Liver (tissue), 9 donors: ENCODE data around the gene SPECC1L. TPM values are rescaled to one million over a fixed set of nuclear protein-coding genes. Genes with fewer than 3 reads are reported as not detected.
A peak's percentile ranks its signal among the peaks of the same experiment; 100 is the strongest.
"Not testable (repeated sequence)": the region's sequence is repeated elsewhere in the genome, so short reads cannot be mapped to it uniquely, and the experiment has no call there.

Source experiments
- DNase-seq: peaks from one replicate; pipeline ENCODE4 v3.0.0-alpha.2; 2017; ENCODE audit warnings: low spot score
- H3K27ac ChIP-seq, 2 donors: one replicate each; pipeline ENCODE4 v1.7.0; 2013; ENCODE audit warnings: inconsistent platforms in 2 of 2, low read length in 2 of 2, control low read depth in 1 of 2, low read depth in 1 of 2, mild to moderate bottlenecking in 1 of 2
- H3K27me3 ChIP-seq, 4 donors: one replicate each; pipeline versions ENCODE4 v1.6.1 to v1.7.0; 2013; ENCODE audit warnings: low read length in 3 of 4, inconsistent platforms in 1 of 4, mild to moderate bottlenecking in 1 of 4, moderate library complexity in 1 of 4; ENCODE audit not compliant: control insufficient read depth in 4 of 4, insufficient read depth in 4 of 4
- H3K36me3 ChIP-seq, 4 donors: one replicate each; pipeline versions ENCODE4 v1.6.1 to v1.7.0; 2013; ENCODE audit warnings: low read length in 3 of 4, mild to moderate bottlenecking in 3 of 4, low read depth in 1 of 4, moderate library complexity in 1 of 4; ENCODE audit not compliant: control insufficient read depth in 4 of 4, insufficient read depth in 3 of 4
- H3K4me1 ChIP-seq, 4 donors: one replicate each; pipeline versions ENCODE4 v1.6.1 to v1.7.0; 2013; ENCODE audit warnings: low read length in 3 of 4, mild to moderate bottlenecking in 3 of 4, moderate library complexity in 1 of 4; ENCODE audit not compliant: control insufficient read depth in 4 of 4, insufficient read depth in 4 of 4
- H3K4me3 ChIP-seq, 3 donors: one replicate each; pipeline versions ENCODE4 v1.6.1 to v1.7.0; 2013; ENCODE audit warnings: low read length in 3 of 3, control low read depth in 1 of 3, low read depth in 1 of 3, mild to moderate bottlenecking in 1 of 3
- H3K9ac ChIP-seq, 2 donors: one replicate each; pipeline ENCODE4 v1.7.0; 2013; ENCODE audit warnings: low read length in 2 of 2, mild to moderate bottlenecking in 2 of 2, moderate library complexity in 2 of 2, control low read depth in 1 of 2, low read depth in 1 of 2
- H3K9me3 ChIP-seq, 4 donors: one replicate each; pipeline versions ENCODE4 v1.6.1 to v1.7.0; 2013; ENCODE audit warnings: low read length in 3 of 4; ENCODE audit not compliant: control insufficient read depth in 4 of 4
- CTCF ChIP-seq: fragments of 150-350 bp; IDR thresholded peaks from 2 replicates; pipeline ENCODE4 v1.5.1; 2017; ENCODE audit warnings: improper control_type of control experiment, low read depth, low read length; ENCODE audit not compliant: missing input control
- EGR1 ChIP-seq, 2 donors: IDR thresholded peaks; 2 replicates each; pipeline ENCODE4 v1.6.1; 2016 to 2018; ENCODE audit warnings: antibody characterized with exemption in 2 of 2, low read depth in 2 of 2
- FOXA1 ChIP-seq: IDR thresholded peaks from 2 replicates; pipeline ENCODE4 v1.6.1; 2016; ENCODE audit warnings: antibody characterized with exemption
- FOXA2 ChIP-seq: IDR thresholded peaks from 2 replicates; pipeline ENCODE4 v1.6.1; 2016; ENCODE audit warnings: antibody characterized with exemption
- GABPA ChIP-seq, 2 donors: IDR thresholded peaks in 1 of 2; conservative IDR thresholded peaks in 1 of 2; 2 replicates each; pipeline ENCODE4 v1.6.1; 2016; ENCODE audit warnings: antibody characterized with exemption in 2 of 2, mild to moderate bottlenecking in 1 of 2, moderate library complexity in 1 of 2
- HNF4A ChIP-seq, 2 donors: conservative IDR thresholded peaks; 2 replicates each; pipeline ENCODE4 v1.6.1; 2016; ENCODE audit warnings: antibody characterized with exemption in 2 of 2, mild to moderate bottlenecking in 2 of 2
- HNF4G ChIP-seq: IDR thresholded peaks from 2 replicates; pipeline ENCODE4 v1.6.1; 2016; ENCODE audit warnings: antibody characterized with exemption
- JUND ChIP-seq, 2 donors: IDR thresholded peaks; 2 replicates each; pipeline ENCODE4 v1.6.1; 2016; ENCODE audit warnings: antibody characterized with exemption in 2 of 2
- NR2F2 ChIP-seq: IDR thresholded peaks from 2 replicates; pipeline ENCODE4 v1.6.1; 2016; ENCODE audit warnings: antibody characterized with exemption
- RAD21 ChIP-seq, 2 donors: IDR thresholded peaks; 2 replicates each; pipeline ENCODE4 v1.6.1; 2016; ENCODE audit warnings: antibody characterized with exemption in 2 of 2, mild to moderate bottlenecking in 2 of 2
- RXRA ChIP-seq, 2 donors: IDR thresholded peaks; 2 replicates each; pipeline ENCODE4 v1.6.1; 2017 to 2018; ENCODE audit warnings: antibody characterized with exemption in 2 of 2, mild to moderate bottlenecking in 1 of 2
- SP1 ChIP-seq: IDR thresholded peaks from 2 replicates; pipeline ENCODE4 v1.6.1; 2018; ENCODE audit warnings: antibody characterized with exemption, mild to moderate bottlenecking
- TAF1 ChIP-seq: conservative IDR thresholded peaks from 2 replicates; pipeline ENCODE4 v1.6.1; 2016; ENCODE audit warnings: antibody characterized with exemption, mild to moderate bottlenecking
- YY1 ChIP-seq: IDR thresholded peaks from 2 replicates; pipeline ENCODE4 v1.6.1; 2016; ENCODE audit warnings: antibody characterized with exemption, mild to moderate bottlenecking
- WGBS: extraction: QIAGEN DNeasy Blood & Tissue Kit; methylation state at CpG from one replicate; pipeline ENCODE4 v1.1.7; 2013; 5-methylcytosine and 5-hydroxymethylcytosine counted together
- polyA plus RNA-seq, 2 donors: library from polyadenylated mRNA; stranded (reverse) in 1 of 2; unstranded in 1 of 2; fragments of 200-250 nt in 1 of 2; fragments of >200 nt in 1 of 2; fragmentation: Nextera tagmentation in 1 of 2; extraction: Ambion mirVana in 1 of 2; gene quantifications; one replicate each; pipeline versions ENCODE4 v1.2.1 to v1.2.3, GENCODE V29; 2013 to 2015
- total RNA-seq, 2 donors: library from RNA; depleted of rRNA; stranded (reverse); fragments of >200 nt; gene quantifications; one replicate each; pipeline ENCODE4 v1.2.3, GENCODE V29; 2014
- TF ChIP-seq, protein P1 (sequence below): IDR thresholded peaks from 2 replicates; pipeline ENCODE4 v1.6.1; 2016; ENCODE audit warnings: antibody characterized with exemption
- TF ChIP-seq, protein P2 (sequence below): IDR thresholded peaks from 2 replicates; pipeline ENCODE4 v1.6.1; 2016; ENCODE audit warnings: antibody characterized with exemption
- TF ChIP-seq, protein P3 (sequence below): IDR thresholded peaks from 2 replicates; pipeline ENCODE4 v1.6.1; 2016; ENCODE audit warnings: antibody characterized with exemption
- TF ChIP-seq, protein P4 (sequence below): IDR thresholded peaks from 2 replicates; pipeline ENCODE4 v1.6.1; 2016; ENCODE audit warnings: antibody characterized with exemption, mild to moderate bottlenecking
- donor health status: healthy.
- donor health status: healthy.
- donor health status: healthy.
- donor health status: healthy.
- donor health status: healthy.

The SPECC1L gene
- total and polyA plus RNA-seq, 4 donors = 5.4 to 22.3 (median 12.3) TPM

DNA sequence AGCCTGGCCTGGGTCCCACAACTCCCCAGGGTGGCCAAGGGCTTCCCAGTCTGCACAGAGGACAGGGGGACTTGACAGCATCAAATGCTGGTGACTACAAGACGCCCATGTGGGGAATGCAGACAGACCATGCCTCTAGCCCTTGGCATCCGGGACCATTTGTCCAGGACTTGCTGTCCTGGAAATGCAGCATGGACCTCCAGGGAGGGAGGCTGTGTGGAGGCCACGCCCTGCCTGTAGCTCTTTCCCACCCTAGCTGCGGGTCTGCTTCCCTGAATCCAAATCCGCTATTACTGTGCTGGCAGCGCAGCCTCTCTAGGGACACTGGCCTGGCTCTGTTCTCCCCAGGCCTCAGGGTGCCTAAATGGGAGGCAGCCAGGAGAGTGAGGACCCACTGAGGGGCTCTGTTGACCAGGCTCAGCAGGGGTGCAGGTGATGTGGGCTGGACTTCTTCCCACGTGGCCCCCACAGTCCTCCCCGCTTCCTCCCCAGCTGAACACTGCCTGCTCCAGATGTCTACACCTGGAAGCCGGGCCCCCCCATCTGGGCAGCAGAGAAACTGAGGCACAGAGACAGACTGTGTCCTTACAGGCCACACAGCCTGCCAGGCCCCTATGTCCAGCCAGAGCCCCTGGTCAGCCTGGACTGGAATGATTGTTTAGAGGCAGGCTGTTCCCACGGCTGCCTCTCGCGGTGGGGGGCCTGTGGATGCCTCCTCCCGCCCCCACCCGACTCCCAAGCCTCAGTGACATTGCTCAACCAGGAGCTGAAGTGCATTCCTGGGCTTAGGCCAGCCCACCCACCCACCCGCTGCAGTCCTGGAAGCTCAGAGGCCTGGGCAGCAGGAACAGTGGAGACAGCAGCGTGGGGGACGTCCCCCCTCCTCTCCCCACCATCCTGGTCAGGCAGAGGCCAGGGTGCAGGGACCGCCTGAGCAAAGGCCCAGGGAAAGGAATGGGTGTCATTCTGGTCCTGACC lies 24.8 kb upstream of the SPECC1L start:
- peak; percentile 33 for TF ChIP-seq SP1
- TF ChIP-seq NR2F2 = peak; percentile 60
- TF ChIP-seq RXRA (IDR thresholded peaks at IDR 0.05) = peak; percentile 78 to 80
- not testable (repeated sequence) for H3K4me3 ChIP-seq, H3K9ac ChIP-seq, H3K9me3 ChIP-seq, H3K36me3 ChIP-seq, H3K27me3 ChIP-seq, DNase-seq
- WGBS = 73% methylated on average over 18 of the region's 18 CpGs
- H3K4me1 ChIP-seq = peaks cover 0 to 10% (median 3%) of the 10 kb centered on the region in 4 donors
- peak overlapping the region; percentile 17 to 42 for H3K27ac ChIP-seq

- H3K9ac ChIP-seq = no peak overlapping the region
- no peaks in the 10 kb centered on the region for H3K27me3 ChIP-seq
Observed at GRCh38 chr22:24247011-24247507, 23.6 kb upstream of the SPECC1L start.

More at GRCh38 chr22:24247011-24247507, 23.6 kb upstream of the SPECC1L start:
- Histone ChIP-seq H3K27ac (peak overlapping the region; percentile 19 to 54), H3K4me1 (peaks cover 0 to 10% (median 3%) of the 10 kb centered on the region in 4 donors), H3K36me3 (no peaks in the 10 kb centered on the region), H3K9me3 (no peaks in the 10 kb centered on the region), H3K4me3 (no peak overlapping the region)
- no peak for DNase-seq
- WGBS = 80% methylated on average over 6 of the region's 6 CpGs
- TF ChIP-seq, protein P1, sequence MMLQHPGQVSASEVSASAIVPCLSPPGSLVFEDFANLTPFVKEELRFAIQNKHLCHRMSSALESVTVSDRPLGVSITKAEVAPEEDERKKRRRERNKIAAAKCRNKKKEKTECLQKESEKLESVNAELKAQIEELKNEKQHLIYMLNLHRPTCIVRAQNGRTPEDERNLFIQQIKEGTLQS = no peak
- TF ChIP-seq, protein P2, sequence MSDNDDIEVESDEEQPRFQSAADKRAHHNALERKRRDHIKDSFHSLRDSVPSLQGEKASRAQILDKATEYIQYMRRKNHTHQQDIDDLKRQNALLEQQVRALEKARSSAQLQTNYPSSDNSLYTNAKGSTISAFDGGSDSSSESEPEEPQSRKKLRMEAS = no peak
- TF ChIP-seq FOXA2 = no peak
- TF ChIP-seq HNF4A (conservative IDR thresholded peaks at IDR 0.05) = no peak
- no peak for TF ChIP-seq JUND (IDR thresholded peaks at IDR 0.05)
- no peak for TF ChIP-seq SP1
- TF ChIP-seq, protein P3, sequence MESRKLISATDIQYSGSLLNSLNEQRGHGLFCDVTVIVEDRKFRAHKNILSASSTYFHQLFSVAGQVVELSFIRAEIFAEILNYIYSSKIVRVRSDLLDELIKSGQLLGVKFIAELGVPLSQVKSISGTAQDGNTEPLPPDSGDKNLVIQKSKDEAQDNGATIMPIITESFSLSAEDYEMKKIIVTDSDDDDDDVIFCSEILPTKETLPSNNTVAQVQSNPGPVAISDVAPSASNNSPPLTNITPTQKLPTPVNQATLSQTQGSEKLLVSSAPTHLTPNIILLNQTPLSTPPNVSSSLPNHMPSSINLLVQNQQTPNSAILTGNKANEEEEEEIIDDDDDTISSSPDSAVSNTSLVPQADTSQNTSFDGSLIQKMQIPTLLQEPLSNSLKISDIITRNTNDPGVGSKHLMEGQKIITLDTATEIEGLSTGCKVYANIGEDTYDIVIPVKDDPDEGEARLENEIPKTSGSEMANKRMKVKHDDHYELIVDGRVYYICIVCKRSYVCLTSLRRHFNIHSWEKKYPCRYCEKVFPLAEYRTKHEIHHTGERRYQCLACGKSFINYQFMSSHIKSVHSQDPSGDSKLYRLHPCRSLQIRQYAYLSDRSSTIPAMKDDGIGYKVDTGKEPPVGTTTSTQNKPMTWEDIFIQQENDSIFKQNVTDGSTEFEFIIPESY = no peak
- no peak for TF ChIP-seq NR2F2
- no peak for TF ChIP-seq HNF4G
- TF ChIP-seq EGR1 (IDR thresholded peaks at IDR 0.05; ENCODE audit: low read depth in 2 of 2) = no peak
- no peak for TF ChIP-seq RAD21 (IDR thresholded peaks at IDR 0.05)
- TF ChIP-seq FOXA1 = no peak
- TF ChIP-seq YY1 = no peak
- TF ChIP-seq CTCF = no peak
- no peak for TF ChIP-seq RXRA (IDR thresholded peaks at IDR 0.05)
- TF ChIP-seq GABPA (IDR thresholded peaks at IDR 0.05 in 1 of 2, conservative IDR thresholded peaks at IDR 0.05 in 1 of 2) = no peak
- TF ChIP-seq, protein P4, sequence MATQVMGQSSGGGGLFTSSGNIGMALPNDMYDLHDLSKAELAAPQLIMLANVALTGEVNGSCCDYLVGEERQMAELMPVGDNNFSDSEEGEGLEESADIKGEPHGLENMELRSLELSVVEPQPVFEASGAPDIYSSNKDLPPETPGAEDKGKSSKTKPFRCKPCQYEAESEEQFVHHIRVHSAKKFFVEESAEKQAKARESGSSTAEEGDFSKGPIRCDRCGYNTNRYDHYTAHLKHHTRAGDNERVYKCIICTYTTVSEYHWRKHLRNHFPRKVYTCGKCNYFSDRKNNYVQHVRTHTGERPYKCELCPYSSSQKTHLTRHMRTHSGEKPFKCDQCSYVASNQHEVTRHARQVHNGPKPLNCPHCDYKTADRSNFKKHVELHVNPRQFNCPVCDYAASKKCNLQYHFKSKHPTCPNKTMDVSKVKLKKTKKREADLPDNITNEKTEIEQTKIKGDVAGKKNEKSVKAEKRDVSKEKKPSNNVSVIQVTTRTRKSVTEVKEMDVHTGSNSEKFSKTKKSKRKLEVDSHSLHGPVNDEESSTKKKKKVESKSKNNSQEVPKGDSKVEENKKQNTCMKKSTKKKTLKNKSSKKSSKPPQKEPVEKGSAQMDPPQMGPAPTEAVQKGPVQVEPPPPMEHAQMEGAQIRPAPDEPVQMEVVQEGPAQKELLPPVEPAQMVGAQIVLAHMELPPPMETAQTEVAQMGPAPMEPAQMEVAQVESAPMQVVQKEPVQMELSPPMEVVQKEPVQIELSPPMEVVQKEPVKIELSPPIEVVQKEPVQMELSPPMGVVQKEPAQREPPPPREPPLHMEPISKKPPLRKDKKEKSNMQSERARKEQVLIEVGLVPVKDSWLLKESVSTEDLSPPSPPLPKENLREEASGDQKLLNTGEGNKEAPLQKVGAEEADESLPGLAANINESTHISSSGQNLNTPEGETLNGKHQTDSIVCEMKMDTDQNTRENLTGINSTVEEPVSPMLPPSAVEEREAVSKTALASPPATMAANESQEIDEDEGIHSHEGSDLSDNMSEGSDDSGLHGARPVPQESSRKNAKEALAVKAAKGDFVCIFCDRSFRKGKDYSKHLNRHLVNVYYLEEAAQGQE = no peak
- no peak for TF ChIP-seq TAF1
